Hematopoietic multipotent progenitor cell treated with erythropoietin and hydrocortisone succinate and interleukin-3 and kit ligand, for 8 days (in vitro differentiated cells): ENCODE measurements around the gene SERAC1.

ENCODE experiments used
- DNase-seq: peaks from one replicate; pipeline ENCODE4 v3.0.0-alpha.2; 2015

Gene SERAC1

GRCh38 chr6:158118886-158119285 lies 49.2 kb downstream of the SERAC1 start:
- no peak for DNase-seq

- no peak for DNase-seq
These were observed 52.6 kb downstream of the SERAC1 start for GRCh38 chr6:158115508-158115907.

GRCh38 chr6:158115102-158115501 lies 53.0 kb downstream of the SERAC1 start:
- no peak for DNase-seq

- DNase-seq: no peak
These were observed 54.3 kb downstream of the SERAC1 start for GRCh38 chr6:158113802-158114201.

- no peak for DNase-seq
These were observed 56.1 kb downstream of the SERAC1 start for GRCh38 chr6:158111987-158112386.

- DNase-seq: no peak
These were observed 57.1 kb downstream of the SERAC1 start for GRCh38 chr6:158110986-158111385.

GRCh38 chr6:158109748-158110147 lies 58.3 kb downstream of the SERAC1 start:
- no peak for DNase-seq

- no peak for DNase-seq
These were observed 63.4 kb downstream of the SERAC1 start for GRCh38 chr6:158104696-158105095.

- no peak for DNase-seq
These were observed 64.8 kb downstream of the SERAC1 start for GRCh38 chr6:158103228-158103627.

GRCh38 chr6:158095671-158096070 lies 72.4 kb downstream of the SERAC1 start:
- DNase-seq: no peak

- no peak for DNase-seq
These were observed 73.0 kb downstream of the SERAC1 start for GRCh38 chr6:158095031-158095430.

- DNase-seq: no peak
These were observed 75.3 kb downstream of the SERAC1 start for GRCh38 chr6:158092806-158093205.

GRCh38 chr6:158087224-158087867 lies 80.7 kb downstream of the SERAC1 start:
- no peak for DNase-seq

GRCh38 chr6:158086504-158087223 lies 81.4 kb downstream of the SERAC1 start:
- DNase-seq: no peak

- DNase-seq: no peak
These were observed 82.0 kb downstream of the SERAC1 start for GRCh38 chr6:158086054-158086503.

GRCh38 chr6:158085261-158086053 lies 82.6 kb downstream of the SERAC1 start:
- DNase-seq: no peak

GRCh38 chr6:158083455-158084325 lies 84.4 kb downstream of the SERAC1 start:
- DNase-seq: no peak

GRCh38 chr6:158081657-158081935 lies 86.5 kb downstream of the SERAC1 start:
- no peak for DNase-seq

- DNase-seq: no peak
These were observed 87.0 kb downstream of the SERAC1 start for GRCh38 chr6:158080849-158081656.

GRCh38 chr6:158078320-158078719 lies 89.7 kb downstream of the SERAC1 start:
- no peak for DNase-seq

GRCh38 chr6:158077676-158078075 lies 90.4 kb downstream of the SERAC1 start:
- DNase-seq: no peak

GRCh38 chr6:158076548-158076947 lies 91.5 kb downstream of the SERAC1 start:
- no peak for DNase-seq
